Urothelium cell line (cell line): ENCODE measurements around the gene PHACTR4.
"Not testable (repeated sequence)": the region's sequence is repeated elsewhere in the genome, so short reads cannot be mapped to it uniquely, and the experiment has no call there.

Source experiments
- DNase-seq: peaks from one replicate; pipeline ENCODE4 v3.0.0; 2011; ENCODE audit warnings: low spot score, mixed read lengths
- FAIRE-seq: peaks from 2 replicates; lab custom pipeline; 2011; peaks lifted over from hg19 to GRCh38; lab: Jason Lieb, UNC

The PHACTR4 gene

DNA sequence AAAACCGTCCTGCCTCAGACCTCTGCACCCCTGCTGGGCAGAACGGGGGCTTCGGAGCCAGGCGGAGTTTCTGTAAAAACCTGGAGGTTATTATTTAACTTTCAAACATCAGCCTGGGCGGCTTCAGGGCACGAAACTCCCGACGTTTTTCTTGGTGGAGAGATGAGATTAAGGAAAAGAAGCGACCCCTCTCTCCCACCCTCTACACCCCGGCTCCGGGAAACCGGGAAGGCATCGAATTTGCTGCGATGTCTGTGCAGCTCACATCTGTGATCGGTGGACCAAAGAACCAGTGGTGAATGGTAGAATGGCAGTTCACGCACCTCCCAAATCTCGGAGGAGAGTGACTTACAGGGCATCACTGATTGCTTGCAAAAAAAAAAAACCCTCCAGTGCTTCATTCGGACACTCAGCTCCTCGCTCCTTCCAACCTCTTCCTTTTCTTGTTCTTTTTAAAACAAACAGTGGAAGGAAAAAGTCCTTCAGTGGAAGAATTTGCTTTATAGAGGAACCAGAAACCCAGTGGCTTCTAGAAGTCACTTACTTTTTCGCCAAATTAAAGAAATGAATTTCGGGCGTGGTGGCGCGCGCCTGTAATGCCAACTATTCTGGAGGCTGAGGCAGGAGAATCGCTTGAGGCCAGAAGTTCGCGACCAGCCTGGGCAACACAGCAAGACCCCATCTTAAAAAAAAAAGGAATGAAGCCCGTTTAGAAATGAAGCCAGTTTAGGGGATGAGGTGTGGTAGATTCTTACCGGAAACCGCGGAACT lies 884 bp downstream of the PHACTR4 start:
- FAIRE-seq, result no peak
- peak; percentile 53 for DNase-seq

DNA sequence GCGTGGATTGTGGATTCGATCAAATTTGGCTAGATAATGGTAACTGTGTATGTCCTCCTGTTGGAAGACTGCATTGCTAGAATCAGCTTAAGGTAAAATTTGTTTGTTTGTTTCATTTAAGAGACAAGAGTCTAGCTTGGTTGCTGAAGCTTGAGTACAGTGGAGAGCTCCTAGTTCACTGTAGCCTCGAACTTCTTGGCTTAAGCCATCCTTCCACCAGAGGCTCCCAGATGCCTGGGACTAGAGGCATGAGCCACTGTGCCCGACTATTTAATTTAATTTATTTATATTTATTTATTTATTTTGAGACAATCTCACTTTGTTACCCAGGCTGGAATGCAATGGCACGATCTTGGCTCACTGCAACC lies 1.5 kb downstream of the PHACTR4 start:
- DNase-seq (no peak), FAIRE-seq (no peak)

DNA sequence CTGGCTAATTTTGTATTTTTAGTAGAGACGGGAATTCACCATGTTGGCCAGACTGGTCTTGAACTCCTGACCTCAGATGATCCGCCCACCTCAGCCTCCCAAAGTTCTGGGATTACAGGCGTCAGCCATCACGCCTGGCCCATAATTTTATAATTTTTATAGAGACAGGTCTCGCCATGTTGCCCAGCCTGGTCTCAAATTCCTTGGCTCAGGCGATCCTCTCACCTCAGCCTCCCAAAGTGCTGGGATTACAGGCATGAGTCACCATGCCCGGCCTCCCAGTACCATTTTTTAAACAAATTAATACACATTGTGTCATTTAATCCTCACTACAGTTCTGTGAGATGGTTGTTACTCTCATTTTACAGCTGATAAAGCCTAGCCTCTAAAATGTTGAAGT lies 3.9 kb downstream of the PHACTR4 start:
- FAIRE-seq, DNase-seq: not testable (repeated sequence)

DNA sequence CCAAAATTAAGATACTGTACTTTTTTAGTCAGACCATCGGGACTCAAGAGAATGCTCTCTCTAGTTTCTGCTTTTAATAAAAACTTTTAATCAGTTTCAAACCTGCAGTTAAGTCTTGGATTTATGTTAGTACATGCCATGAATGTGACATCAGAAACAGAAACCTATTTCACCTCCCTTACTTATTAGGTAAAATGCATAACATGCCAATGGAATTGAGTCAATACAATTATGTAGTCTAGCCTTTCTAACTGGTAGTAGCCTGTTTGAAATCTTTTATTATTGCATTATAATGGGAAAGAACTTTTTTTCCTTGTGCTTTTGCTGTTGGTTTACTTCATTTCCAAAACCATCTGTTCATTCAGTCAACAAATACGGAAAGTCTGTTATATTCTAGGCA lies 4.8 kb downstream of the PHACTR4 start:
- no peak for FAIRE-seq
- DNase-seq, result no peak

DNA sequence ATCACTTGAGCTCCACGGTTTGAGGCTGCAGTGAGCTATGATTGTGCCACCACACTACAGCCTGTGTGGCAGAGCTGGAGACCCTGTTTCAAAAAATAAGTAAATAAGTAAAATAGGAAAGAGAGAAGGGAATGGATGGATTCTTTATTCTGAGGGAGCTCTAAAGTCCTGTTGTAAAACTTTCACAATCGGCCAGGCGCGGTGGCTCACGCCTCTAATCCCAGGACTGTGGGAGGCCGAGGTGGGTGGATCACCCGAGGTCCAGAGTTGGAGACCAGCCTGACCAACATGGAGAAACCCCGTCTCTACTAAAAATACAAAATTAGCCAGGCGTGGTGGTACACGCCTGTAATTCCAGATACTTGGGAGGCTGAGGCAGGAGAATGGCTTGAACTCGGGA lies 6.1 kb downstream of the PHACTR4 start:
- not testable (repeated sequence) for DNase-seq, FAIRE-seq

DNA sequence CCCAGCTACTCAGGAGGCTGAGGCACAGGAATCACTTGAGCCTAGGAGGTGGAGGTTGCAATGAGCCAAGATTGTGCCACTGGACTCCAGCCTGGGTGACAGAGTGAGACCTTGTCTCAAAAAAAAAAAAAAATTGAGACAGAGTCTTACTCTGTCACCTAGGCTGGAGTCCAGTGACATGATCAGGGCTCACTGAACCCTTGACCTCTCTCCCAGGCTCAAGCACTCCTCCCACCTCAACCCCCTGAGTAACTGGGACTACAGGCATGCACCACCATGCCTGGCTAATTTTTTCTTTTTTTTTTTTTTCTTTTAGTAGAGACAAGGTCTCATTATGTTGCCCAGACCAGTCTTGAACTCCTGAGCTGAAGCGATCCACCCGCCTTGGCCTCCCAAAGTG lies 6.7 kb downstream of the PHACTR4 start:
- not testable (repeated sequence) for DNase-seq, FAIRE-seq

DNA sequence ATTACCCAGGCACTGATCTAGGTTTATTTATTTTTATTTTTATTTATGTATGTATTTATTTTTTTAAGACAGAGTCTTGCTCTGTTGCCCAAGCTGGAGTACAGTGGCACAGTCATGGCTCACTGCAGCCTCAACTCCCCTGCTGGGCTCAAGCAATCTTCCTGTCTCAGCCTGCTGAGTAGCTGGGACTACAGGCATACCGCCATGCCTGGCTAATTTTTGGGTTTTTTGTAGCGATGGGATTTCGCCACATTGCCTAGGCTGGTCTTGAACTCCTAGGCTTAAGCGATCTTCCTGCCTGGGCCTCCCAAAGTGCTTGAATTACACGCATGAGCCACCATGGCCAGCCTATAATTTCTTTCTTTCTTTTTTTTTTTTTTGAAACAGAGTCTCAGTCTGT lies 9.4 kb downstream of the PHACTR4 start:
- FAIRE-seq (no peak), DNase-seq (no peak)

DNA sequence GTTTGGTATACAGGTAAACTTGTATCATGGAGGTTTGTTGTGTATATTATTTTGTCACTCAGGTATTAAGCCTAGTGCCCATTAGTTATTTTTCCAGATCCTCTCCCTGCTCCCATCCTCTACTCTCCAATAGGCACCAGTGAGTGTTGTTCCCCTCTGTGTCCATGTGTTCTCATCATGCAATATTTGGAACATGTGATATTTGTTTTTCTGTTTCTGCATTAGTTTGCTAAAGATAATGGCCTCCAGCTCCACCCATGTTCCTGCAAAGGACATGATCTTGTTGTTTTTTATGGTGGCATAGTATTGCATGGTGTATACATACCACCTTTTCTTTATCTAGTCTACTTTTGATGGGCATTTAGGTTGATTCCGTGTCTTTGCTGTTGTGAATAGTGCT lies 10.9 kb downstream of the PHACTR4 start:
- DNase-seq (no peak), FAIRE-seq (no peak)

DNA sequence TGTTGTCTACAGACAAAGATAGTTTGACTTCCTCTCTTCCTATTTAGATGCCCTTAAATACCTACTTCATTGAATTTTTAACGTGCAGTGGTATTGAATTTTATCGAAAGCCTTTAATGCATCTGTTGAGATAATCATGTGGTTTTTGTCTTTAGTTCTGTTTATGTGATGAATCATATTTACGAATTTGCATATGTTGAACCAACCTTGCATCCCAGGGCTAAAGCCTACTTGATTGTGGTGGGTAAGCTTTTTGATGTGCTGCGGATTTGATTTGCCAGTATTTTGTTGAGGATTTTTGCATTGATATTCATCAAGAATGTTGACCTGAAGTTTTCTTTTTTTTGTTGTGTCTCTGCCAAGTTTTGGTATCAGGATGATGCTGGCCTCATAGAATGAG lies 14.2 kb downstream of the PHACTR4 start:
- not testable (repeated sequence) for DNase-seq, FAIRE-seq

DNA sequence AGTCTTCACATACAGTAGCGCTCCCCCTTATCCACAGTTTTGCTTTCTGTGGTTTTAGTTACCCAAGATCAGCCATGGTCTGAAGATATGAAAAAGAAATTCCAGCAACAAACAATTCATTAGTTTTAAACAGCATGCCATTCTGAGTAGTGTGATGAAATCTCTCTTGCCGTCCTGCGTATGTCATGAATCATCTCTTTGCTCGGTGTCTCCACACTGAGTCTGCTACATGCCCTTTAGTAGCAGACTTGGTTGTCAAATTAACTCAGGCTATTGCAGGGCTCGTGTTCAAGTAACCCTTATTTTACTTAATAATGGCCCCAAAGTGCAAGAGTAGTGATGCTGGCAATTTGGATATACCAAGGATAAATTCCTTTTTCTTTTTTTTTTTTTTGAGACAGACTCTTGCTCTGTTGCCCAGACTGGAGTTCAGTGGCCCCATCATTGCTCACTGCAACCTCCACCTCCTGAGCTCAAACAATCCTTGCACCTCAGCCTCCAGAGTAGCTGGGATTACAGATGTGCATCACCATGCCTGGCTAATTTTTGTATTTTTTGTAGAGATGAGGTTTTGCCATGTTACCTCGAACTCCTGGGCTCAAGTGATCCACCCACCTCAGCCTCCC lies 22.6 kb downstream of the PHACTR4 start:
- DNase-seq, result no peak
- no peak for FAIRE-seq

DNA sequence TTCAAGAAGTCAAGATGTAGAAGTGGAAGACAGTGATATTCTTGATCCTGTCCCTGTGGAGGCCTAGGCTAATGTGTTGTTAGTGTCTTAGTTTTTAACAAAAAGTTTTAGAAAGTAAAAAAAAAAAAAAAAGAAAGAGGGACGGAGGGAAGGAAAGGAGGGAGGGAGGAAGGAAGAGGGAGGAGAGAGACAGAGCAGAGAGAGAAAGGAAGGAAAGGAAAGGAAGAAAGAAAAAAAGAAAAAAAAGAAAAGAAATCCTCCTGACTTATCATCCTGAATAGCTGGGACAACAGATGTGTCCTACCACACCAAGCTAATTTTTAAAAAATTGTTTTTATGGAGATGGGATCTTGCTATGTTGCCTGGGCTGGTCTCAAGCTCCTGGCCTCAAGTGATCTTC lies 24.6 kb downstream of the PHACTR4 start:
- no peak for DNase-seq
- FAIRE-seq, result no peak

DNA sequence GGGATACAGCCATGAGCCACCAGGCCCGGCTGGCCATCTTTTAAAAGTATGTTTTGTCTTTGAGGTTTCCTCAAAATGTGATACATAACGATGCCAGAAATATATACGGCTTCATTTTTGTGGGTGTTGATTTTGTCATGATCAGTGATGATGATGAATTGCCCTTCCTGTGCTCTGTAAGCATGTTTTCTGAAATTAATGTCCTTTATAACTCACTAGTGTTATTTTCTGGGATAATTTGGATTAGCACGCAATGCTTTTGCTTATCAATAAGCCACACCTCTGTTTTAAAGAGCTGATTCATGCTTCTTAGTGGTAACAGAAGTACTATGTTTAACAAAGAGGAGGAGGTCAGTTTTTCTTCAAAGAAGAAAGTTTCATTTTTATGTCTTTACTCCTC lies 25.6 kb downstream of the PHACTR4 start:
- DNase-seq (no peak), FAIRE-seq (no peak)

DNA sequence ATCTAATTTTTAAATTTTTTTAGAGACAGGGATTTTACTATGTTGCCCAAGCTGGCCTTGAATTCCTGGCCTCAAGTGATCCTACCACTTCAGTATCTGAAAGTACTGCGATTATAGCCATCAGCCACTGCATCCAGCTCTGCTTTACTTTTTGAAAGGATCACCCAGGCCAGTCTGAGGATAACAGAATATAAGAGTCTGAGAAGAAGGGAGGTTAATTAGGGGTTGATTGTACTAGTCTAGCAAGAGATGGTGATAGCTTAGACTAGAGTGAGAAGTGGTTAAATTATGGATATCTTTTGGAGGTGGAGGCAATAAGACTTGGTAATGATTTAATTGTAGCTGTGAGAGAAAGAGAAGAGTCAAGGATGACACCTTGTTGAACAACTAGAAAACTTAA lies 32.2 kb downstream of the PHACTR4 start:
- DNase-seq, result no peak
- FAIRE-seq, result no peak

DNA sequence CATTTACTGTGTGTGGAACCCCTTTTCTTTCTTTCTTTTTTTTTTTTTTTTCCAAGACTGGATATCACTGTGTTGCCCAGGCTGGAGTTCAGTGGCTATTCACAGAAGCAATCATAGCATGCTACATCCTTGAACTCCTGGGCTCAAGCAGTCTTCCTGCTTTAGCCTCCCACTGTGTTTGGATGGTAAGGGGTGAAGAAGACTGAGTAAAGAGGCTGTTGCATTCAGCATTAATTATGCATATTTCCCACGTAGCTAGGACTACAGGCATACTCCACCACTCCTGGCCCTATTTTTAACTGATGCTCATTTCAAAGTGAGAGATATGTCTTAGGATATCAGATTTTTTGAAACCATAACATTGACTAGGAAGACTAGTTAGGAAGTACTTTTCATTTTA lies 39.5 kb downstream of the PHACTR4 start:
- no peak for DNase-seq
- FAIRE-seq, result no peak

DNA sequence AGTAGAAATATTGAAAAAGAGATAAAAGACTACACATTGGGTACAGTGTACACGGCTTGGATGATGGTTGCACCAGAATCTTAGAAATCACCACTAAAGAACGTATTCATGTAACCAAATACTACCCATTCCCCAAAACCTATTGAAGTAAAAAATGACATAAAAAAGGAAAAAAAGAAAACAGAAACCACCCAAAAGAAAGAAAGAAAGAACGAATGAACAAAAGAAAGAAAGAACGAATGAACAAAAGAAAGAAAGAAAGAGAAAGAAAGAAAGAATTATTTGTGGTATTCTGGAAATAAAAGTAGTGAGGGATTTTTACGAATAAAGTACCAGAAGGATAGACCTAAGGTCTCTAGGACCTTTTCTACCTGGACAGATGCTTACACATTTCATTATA lies 42.1 kb downstream of the PHACTR4 start:
- FAIRE-seq (no peak), DNase-seq (no peak)

DNA sequence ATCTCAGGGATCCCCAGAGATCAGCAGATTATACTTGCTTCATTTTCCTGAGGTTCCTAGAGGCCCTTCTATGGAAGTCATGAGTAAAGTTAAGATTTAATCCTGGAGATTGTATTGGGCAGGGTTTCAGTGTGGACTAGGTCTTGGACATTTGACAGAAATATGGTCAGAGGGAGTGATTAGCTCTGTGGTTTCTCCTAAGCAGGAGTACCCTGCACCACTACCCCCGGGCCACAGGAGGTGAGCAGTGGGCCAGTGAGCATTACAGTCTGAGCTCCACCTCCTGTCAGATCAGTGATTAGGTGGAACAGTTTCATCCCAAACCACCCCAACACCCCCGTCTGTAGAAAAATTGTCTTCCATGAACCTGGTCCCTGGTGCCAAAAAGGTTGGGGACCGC lies 43.2 kb downstream of the PHACTR4 start:
- no peak for FAIRE-seq

DNA sequence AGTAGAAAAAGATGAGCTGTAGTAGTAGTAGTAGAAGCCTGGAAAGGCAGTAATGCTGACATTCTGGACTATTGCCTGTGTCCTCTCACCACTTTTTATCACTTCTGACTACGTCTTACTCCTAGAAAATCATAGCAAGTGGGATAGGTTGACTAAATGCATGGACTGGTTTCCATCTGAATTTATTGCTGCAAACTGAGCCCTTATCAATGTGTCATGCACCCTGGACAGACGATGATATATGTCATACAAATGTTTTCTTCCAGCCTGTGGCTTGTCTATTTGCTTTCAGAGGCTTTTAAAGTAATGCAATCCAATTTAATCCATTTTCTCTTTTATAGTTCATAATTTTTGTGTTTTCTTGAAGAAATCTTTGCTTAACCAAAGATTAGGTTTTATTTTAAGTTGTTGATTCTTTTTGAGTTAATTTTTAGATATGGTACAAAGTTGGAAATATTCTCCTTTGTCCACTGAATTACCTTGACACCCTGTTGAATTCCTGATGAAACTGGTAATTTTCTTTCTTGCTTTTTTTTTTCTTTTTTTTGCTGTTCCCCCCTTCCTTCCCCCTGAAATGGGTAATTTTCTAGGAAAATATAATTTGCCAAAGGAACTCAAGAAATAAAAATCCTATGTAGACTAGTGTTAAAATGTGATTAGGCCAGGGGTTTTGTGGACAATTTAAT lies 47.1 kb downstream of the PHACTR4 start:
- no peak for DNase-seq
- FAIRE-seq, result no peak

More for the DNA sequence above, 43.2 kb downstream of the PHACTR4 start:
- DNase-seq, result no peak

DNA sequence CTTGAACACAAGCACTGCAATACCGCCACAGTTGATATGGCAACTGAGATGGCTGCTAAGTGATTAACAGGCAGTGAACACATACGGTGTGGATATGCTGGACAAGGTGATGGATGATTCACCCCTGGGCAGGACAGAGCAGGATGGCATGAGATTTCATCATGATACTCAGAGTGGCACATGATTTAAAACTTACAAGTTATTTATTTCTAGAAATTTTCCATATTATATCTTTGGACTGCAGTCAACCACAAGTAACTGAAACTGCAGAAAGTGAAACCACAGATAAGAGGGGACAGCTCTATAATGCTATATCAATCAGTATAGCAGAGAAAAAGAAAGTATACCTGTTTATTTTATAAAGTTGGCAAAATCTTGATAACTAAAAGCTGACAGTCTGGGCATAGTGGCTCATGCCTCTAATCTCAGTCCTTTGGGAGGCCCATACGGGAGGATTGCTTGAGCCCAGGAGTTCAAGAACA lies 47.9 kb downstream of the PHACTR4 start:
- FAIRE-seq (no peak), DNase-seq (peak; percentile 14)

DNA sequence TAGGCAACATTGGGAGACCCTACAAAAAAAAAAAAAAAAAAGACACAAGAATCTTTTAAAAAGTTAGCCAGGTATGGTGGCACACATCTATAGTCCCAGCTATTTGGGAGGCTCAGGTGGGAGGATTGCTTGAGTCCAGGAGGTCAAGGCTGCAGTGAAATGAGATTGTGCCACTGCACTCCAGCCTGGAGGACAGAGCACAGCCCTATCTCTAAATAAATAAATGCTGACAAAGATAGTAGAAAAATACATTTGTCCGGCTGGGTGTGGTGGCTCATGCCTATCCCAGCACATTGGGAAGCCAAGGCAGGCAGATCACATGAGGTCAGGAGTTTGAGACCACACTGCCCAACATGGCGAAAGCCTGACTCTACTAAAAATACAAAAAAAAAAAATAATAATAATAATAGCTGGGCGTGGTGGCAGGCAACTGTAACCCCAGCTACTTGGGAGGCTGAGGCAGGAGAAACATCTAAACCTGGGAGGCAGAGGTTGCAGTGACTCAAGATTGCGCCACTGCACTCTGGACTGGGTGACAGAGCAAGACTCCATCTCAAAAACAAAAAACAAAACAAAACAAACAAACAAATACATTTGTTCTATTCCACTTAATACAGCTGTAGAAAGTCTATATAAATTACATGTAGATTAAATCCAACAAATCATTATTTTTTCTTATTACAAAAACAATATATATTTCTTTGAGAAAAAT lies 48.5 kb downstream of the PHACTR4 start:
- DNase-seq (no peak), FAIRE-seq (no peak)

DNA sequence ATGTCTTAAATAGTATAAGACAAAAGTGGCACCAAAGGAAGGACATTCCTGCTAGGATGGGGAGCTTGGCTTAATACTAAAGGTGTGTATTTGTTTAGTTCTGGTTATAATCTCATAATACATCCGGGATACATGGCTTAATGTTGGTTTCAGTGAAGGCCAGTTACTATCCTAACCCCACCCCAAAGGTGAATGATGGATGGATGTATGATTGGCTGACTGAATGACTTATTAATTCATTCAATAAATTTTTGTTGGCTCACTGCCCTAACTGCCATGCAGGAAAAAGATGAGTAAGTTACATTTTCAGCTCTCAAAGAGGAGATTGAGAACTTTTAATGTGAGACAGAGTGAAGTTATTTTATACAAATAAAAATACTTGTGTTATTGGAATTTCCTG lies 52.2 kb downstream of the PHACTR4 start:
- FAIRE-seq (no peak), DNase-seq (no peak)

DNA sequence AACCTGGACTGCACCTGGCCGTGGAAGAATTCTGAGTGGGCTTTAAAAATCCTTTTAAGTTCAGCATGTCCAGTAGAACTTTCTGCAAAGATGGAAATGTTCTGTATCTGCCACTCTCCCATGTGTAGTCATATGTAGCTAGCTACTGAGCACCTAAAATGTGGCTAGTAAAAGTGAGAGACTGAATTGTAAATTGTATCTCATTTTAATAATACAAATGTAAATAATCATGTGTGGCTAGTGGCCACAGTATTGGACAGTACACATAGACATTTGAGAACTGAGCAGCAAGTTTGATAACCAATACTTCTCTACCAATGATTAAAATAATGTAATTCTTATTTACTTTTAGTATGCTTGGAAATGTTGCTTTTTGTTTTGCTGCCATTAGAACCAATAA lies 57.3 kb downstream of the PHACTR4 start:
- no peak for FAIRE-seq
- DNase-seq, result no peak
